Stimulated activated CD4-positive, alpha-beta T cell treated with anti-CD3 and anti-CD28 coated beads, Interleukin-12 subunit alpha, Interleukin-12 subunit beta, amount 100 ng/mL, for 24 hours (primary cell): ENCODE data around the gene SCD5.

Experiments
- DNase-seq, 2 experiments: peaks; one replicate each; pipeline ENCODE4 v3.0.0-alpha.2; 2020; ENCODE audit warnings: low read depth in 2 of 2

Gene SCD5

GRCh38 chr4:82765134-82765533 is 33.5 kb downstream of the SCD5 start:
- no peak for DNase-seq

- DNase-seq = no peak
These were observed 37.4 kb downstream of the SCD5 start for GRCh38 chr4:82761229-82761628.

- no peak for DNase-seq
These were observed 39.6 kb downstream of the SCD5 start for GRCh38 chr4:82758701-82759685.

- no peak for DNase-seq
These were observed 42.5 kb downstream of the SCD5 start for GRCh38 chr4:82756061-82756460.

GRCh38 chr4:82755650-82756049 is 42.9 kb downstream of the SCD5 start:
- no peak for DNase-seq

GRCh38 chr4:82754513-82755165 is 44.0 kb downstream of the SCD5 start:
- no peak for DNase-seq

GRCh38 chr4:82753725-82754410 is 44.7 kb downstream of the SCD5 start:
- DNase-seq = no peak

- no peak for DNase-seq
These were observed 45.4 kb downstream of the SCD5 start for GRCh38 chr4:82753238-82753637.

- no peak for DNase-seq
These were observed 49.7 kb downstream of the SCD5 start for GRCh38 chr4:82748810-82749470.

GRCh38 chr4:82747686-82748575 is 50.7 kb downstream of the SCD5 start:
- no peak for DNase-seq

- DNase-seq = no peak
These were observed 51.7 kb downstream of the SCD5 start for GRCh38 chr4:82746705-82747574.

- no peak for DNase-seq
These were observed 53.3 kb downstream of the SCD5 start for GRCh38 chr4:82745173-82745842.

- DNase-seq = no peak
These were observed 54.2 kb downstream of the SCD5 start for GRCh38 chr4:82744284-82744968.

- DNase-seq = no peak
These were observed 57.4 kb downstream of the SCD5 start for GRCh38 chr4:82741188-82741587.

- peak; percentile 39 to 75 for DNase-seq
These were observed 59.1 kb downstream of the SCD5 start for GRCh38 chr4:82739287-82740190.

- no peak for DNase-seq
These were observed 61.2 kb downstream of the SCD5 start for GRCh38 chr4:82737354-82737753.

GRCh38 chr4:82733636-82734035 is 65.0 kb downstream of the SCD5 start:
- DNase-seq = no peak

GRCh38 chr4:82728301-82728700 is 70.3 kb downstream of the SCD5 start:
- no peak for DNase-seq
